Measurements from ENCODE around the gene MRPL1.

- no peak for TF ChIP-seq EZH2 (IDR thresholded peaks at IDR 0.05; ENCODE audit: low read length, missing control alignments)
- TF ChIP-seq CTCF (conservative IDR thresholded peaks at IDR 0.05 in 1 of 2, IDR thresholded peaks at IDR 0.05 in 1 of 2; ENCODE audit: low read depth in 1 of 2, low read length in 2 of 2), result no peak
Observed at GRCh38 chr4:77821775-77822174, 40.9 kb upstream of the MRPL1 start.

All from fibroblast of lung (primary cell).